ENCODE results near the gene ALPK3.
"Not testable (repeated sequence)": the region's sequence is repeated elsewhere in the genome, so short reads cannot be mapped to it uniquely, and the experiment has no call there.

Gene ALPK3

DNA sequence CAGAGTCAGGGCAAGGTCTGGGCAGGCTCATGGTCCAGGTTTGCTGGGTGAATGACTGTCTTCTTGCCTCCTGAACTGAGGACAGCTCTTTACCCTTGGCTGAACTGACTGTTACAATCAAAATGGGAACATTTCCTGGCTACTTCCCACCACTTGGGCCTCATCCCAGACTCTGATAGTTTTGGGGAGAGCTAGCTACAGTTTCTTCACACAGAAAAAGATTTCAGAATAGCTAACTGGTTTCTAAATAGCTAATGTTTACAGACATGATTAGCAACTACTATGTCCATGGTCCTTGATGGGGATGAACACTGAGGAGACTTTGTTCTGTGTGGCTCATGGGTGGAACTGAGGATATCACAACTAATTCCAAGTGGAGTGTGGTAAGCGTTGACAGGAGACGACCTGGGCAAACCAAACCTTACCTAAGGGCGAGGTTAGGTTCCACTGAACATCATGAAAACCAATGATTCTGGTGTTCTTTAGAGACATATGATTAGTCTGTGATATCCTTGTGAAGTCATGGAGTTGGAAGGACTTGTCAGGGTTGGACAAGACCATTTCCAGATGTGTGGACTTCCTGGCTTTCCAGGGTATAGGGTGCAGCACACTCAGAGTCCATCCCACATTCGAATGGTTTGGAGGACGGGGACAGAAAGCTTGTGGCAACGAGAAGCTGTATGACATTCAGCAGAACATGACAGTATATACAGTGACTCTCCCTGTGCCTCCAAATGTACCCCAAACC lies 7.3 kb downstream of the ALPK3 start:
- no peak for DNase-seq (ENCODE audit: low read depth)

DNA sequence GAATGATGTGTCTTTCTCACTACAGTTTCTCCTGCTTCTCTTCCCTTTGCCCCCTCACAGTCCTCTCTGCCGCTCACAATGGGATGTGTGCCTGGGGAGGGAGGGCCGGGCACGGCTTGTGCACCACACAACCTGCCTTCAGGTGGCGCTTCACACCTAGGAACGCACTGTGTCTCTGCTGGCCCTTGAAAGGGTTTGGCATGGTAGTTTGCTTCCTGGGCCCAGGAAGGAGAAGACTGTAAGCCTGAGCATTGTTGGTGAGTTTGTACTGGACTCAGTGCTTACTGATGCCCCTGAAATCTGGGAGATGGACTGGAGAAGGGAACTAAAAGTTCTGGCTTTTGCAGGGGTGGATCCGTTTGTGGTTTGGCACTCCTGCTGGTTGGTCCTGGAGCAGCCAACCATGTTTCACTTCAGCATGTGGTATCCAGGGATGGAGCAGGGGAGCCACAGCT lies 9.2 kb downstream of the ALPK3 start:
- DNase-seq (ENCODE audit: low read depth): no peak

DNA sequence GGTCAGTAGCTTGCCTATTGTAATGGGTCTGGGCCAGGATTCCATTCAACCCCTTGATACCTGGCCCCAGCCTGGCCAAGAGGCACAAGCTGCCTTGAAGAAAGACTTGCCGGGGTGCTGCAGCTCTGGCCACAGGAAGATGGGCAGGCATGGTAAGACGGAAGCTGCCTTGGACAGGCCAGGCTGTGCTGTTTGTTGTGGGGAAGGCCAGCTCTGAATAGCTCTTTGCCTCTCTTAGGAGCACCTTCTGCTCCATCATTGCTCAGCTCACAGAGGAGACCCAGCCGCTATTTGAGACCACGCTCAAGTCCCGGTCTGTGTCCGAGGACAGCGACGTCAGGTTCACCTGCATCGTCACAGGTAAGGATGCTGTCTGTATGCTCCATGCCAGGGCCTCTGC lies 10.1 kb downstream of the ALPK3 start:
- no peak for DNase-seq (ENCODE audit: low read depth)

DNA sequence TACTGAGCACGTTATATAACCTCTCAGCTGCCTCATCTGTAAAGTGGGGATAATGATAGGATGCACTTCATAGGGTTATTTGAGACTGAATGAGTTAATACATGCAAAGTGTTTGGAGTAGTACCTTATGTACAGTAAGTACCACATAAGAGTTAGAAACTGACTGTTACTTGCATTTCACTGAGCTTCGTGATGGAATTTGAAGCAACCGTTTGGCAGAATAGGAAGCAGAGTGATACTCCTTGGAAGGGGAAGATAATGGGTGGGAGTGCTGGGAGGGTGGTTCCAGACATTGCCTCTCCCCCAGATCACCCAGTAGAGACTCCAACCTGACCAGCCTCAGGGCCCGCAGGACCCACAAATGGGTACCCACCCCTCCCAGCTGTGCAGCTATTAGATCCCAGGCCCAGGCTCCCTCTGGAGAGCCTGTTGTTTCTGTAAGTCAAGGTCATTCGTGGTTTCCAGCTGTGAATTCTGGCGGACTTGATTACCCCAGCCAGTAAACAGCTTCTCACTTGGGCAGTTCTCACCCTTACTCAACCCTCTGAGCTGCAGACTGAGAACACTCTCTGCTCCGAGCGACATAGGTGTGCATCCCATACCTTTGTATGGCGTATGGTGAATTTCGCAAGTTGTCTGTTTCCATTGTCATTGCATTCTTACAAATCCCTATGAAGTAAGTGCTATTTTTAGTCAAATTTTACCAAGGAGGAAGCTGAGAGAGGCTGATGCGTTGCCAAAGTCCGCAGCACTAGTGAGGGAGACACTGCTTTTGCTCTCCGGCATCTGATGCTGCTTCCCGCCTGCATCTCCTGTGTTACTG lies 11.1 kb downstream of the ALPK3 start:
- no peak for DNase-seq (ENCODE audit: low read depth)

DNA sequence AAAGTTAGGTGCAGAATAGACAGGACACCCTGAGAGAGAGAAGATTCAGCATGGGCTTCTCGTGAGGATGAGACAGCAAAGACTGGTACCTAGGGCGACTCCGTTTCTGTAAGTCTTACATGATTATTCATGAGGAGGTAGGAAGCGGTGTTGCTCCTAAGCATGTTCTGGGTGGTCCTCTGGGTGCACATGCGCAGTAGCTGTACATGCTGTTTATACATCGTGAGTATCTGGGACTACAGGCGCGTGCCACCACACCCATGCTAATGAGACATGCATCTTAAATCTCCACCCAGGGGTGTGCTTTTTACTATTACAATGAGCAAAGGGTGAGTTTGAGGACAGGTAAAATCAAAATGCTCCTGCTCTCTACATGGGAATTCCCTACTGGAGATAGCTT lies 12.3 kb downstream of the ALPK3 start:
- no peak for DNase-seq (ENCODE audit: low read depth)

DNA sequence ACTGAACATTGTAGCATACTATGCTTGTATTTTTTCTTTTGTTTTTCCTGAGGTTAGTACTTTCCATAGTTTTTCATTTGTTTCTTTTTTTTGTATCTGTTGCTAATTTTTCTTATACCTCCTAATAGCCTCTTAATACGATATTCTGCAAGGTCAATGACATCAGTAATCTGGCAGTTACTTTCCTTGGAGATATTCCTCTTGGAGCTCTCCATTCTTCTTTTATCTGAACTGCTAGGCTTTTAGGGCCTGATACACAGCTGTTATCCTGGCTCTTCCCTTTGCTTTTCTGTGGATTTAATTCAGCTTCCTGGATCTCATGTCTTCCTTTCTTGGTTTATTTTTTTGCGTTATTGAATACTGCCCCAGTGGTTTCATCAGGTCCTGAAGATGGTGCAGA lies 12.9 kb downstream of the ALPK3 start:
- DNase-seq (ENCODE audit: low read depth): no peak

DNA sequence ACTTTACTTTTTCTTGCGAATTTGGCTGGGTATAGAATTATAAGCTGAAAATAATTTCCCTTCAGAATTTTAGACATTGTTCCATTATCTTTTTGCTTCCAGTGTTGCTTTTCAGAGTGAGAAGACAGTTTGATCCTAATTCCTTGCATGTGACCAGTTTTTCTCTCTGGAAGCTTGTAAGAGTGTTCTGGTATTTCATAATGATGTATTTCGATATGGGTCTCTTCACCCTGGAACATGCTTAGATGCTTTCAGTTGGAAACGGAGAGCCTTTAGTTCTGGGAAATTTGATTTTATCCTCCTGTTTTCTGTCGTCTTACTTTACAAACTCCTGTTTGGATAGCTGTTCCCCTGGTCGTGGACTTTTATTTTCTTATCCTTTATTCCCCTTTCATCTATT lies 13.9 kb downstream of the ALPK3 start:
- DNase-seq (ENCODE audit: low read depth): no peak

DNA sequence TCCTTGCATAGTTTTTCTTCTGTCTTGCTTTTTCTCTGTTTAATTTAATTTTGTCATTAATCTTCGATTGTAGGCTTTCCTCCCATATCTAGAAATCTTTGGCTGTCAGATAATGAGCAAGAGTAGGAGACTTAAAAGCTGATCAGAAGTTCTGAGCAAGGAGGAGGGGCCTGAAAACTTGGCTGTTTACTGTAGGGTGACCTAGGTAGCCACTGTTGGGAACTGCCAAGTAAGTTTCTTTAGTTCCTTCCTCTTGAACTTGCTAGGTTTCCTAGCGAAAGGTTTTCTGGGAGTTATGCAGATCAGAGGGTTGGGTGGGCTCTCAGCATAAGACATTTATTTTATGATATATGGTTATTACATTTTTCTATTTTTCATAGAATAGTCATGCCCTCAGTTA lies 14.5 kb downstream of the ALPK3 start:
- DNase-seq (ENCODE audit: low read depth): no peak

DNA sequence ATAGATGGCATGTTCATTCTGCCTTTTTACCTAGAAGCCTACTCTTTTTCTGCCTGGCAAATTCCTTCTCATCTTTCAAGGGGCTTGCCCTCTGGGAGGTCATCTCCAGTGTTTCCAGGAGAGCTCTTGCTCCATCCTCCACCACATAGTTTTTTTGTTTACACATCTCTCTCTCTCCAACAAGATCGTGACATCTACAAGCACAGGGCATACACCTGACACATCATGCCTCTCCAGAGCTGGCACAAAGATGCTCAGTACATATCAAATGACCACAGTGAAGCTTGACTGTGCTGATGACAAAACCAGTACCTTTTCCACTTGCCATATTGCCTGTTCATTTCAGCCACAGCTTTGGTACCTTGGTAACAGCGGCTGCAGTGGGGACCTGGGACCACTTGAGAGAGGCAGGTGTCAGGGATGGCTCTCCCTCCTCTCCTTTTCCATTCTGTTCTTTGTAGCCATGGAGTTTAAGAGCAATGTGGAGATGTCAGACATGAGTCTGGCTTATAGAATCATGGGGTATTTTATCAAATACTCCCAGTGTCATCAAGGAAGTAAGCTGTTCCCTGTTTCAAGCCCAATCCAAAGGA lies 15.4 kb downstream of the ALPK3 start:
- no peak for DNase-seq (ENCODE audit: low read depth)

DNA sequence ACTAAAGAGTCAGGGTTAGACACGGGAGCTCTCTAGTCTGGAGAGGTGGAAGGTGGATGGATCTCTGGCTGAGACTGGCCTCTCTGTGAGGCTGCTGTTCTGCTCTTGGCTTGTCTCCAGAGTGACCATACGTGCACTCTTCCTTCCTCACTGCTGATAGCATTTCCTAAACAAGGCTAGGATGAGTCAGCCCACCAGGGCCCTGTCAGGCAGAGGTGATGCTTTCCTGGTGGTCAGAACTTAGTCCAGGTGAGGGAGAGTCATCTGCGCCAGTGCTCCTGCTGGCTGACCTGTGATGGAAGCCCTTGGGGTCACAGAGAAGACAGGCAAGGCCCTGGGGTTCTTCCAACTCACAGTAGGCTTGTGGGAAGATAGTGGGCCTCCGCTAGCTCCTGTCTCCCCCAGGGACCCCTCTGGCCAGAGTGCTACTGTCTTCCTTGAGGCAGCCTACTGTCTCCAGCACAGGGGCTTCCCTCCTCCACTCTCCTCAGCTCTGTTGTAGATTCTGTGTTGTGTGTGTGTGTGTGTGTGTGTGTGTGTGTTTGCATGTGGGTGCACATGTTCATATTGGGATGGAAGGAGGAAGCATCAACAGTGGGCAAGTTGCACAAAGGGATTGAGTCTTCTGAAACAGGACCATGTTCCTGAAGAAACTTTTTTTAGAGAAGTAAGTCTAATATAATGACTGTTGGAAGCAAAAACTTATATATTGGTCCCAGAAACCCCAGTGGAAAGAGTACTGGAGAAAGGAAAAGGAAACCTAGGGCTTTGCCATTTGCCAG lies 16.5 kb downstream of the ALPK3 start:
- DNase-seq (ENCODE audit: low read depth): no peak

DNA sequence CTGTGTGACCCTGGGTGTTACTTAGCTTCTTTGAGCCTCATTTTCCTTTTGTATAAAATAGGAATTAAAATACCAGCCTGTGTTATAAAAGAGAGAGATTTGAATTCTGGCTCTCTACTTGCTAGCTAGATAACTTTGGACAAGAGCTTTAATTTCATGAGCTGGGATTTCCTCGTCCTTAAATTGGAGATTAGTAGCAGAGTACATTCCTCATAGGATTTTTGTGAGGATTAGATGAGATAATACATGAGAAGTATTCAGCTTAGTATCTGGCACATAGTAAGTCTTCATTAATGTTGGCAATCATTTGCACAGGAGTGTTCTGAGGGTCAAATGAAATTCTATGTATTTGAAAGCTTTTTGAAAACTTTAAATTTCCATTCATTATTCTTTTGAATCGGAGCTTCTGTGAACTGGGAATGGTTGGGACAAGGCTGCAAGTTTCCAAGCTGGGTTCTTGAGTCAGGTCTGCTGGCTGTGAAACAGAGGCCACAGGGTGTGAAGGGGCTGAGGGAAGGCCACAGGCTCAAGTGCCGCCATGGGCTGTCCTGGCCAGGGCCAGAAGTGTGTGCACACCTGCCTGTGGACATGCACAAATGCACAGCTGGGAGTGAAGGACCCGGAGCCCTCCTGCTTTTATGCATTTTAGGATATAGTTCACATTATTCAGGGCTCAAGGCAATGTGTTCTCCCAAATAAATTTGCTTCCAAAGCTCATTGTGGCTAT lies 17.2 kb downstream of the ALPK3 start:
- no peak for DNase-seq (ENCODE audit: low read depth)

DNA sequence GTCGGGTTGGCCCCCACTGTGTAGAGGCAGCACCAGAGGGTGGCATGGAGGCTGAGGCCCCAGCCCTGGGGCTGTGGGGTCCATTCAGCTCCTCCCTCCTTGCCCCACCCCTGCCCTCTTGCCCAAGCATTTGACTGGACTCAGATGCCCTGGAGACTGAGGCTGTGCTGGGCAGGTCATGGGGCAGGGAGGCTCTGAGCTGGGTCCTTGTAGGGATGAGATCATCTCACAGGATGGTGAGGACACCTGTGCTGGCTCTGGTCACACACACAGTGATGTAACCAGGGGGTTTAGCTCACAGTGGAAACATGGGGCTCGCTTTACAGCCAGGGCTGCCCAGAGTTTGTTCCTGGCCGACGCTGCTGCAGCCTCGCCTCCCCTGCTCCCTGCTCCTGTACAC lies 17.8 kb downstream of the ALPK3 start:
- no peak for DNase-seq (ENCODE audit: low read depth)

DNA sequence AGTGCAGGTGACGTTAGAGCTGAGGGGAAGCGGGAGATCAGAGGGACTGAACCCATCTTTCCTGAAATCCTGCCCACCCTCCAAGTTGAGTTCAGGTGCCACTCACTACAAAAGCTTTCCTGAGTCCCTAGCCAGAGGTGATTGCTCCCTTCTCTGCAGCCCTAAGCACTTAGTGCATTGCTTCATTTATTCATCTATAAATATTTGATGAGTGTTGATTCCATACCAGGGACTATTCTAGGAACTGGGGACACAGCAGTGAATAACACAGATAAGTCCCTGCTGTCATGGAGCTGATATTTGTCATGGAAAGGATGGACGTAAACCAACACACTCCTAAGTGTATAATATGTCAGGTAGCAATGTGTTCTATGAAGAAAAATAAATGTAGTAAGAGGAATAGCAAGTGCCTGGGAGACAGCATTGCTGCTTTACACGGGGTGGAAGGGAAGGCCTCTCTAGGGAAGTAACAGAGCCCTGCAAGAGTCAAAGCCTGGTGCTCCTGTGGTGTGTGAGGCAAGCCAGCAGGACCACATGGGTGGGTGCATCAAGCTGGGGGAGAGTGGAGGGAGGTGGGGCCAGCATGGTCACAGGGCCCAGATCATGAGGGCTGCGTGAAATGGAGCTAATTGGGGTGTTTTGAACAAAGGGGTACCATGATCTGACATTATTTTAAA lies 18.6 kb downstream of the ALPK3 start:
- DNase-seq (ENCODE audit: low read depth): no peak

DNA sequence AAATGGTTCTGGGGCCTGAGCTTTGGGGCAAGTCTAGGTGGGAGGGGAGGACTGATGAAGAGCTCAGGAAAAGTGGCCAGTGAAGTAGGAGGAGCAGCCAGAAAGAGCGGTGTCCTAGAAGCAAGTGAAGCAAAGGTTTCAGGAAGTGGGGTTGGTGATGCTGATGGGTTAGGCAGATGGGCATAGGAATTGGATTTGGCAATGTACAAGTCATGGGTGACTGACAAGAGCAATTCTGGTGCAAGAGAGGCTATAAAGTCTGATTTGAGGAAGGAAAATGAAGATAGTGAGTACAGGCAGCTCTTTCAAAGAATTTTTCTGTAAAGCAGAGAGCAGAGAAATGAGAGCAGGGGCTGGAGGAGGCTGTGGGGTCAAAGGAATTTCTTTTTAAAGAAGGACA lies 19.7 kb downstream of the ALPK3 start:
- DNase-seq (ENCODE audit: low read depth): no peak

DNA sequence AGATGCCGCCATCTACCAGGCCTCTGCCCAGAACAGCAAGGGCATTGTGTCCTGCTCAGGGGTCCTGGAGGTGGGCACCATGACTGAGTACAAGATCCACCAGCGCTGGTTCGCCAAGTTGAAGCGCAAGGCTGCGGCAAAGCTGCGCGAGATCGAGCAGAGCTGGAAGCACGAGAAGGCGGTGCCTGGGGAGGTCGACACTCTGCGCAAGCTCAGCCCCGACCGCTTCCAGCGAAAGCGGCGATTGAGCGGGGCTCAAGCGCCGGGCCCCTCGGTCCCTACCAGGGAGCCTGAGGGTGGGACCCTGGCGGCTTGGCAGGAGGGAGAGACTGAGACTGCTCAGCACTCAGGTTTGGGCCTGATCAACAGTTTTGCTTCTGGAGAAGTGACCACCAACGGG lies 22.6 kb downstream of the ALPK3 start:
- no peak for DNase-seq (ENCODE audit: low read depth)

DNA sequence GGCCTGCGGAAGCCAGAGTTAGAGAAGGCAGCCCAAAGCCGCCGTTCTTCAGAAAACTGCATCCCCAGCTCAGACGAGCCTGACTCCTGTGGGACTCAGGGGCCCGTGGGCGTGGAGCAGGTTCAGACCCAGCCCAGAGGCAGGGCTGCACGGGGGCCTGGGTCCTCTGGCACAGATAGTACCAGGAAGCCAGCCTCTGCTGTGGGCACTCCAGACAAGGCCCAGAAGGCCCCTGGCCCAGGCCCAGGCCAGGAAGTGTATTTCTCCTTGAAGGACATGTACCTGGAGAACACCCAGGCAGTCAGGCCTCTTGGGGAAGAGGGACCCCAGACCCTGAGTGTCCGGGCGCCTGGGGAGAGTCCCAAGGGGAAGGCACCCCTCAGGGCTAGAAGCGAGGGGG lies 23.1 kb downstream of the ALPK3 start:
- DNase-seq (ENCODE audit: low read depth): no peak

DNA sequence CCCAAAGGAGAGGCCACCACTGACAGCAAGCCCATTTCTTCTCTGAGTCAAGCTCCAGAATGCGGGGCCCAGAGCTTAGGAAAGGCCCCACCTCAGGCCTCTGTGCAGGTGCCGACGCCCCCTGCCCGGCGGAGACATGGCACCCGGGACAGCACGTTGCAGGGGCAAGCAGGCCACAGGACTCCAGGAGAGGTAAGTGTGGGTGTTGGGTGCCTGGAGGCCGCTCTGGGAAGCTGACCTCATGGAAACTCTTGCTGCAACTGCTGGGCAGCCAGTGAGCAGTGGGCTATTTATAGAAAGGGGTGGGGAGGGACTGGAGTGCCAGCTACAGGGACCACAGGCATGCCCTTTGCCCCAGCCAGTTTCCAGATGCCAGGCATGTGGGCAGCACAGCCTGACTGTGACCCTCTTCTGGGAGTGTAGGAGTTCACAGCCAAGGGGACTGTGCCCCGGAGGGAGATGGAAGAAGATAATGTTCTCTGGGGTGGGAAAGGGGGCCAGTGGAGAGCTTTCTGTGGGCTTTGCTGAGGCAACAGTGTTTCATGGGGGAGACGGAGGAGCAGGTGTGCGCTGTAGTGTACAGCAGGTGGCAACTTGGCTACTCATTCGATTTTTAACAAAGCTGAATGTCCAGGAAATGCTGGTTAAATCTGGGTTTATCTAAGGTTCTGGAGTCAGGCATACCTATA lies 23.7 kb downstream of the ALPK3 start:
- no peak for DNase-seq (ENCODE audit: low read depth)

DNA sequence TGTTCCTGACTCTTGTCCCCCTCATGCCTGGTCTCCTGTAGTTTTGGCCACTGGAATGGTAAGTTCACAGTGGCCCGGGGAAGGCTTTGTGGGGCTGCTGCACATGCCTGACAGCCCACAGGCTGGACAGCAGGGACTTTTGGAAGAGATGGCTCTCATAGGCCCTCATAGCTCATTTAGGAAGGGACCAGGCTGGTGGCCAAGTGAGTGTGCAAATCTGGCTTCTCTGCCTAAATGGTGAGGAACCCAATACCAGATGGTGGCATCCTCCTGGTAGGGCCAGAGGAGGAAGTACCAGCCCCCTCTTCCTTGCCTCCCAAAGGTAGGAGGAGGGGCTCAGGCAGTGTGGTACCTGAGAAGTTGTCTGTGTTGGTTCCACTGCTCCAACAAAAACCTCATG lies 25.6 kb downstream of the ALPK3 start:
- no peak for DNase-seq (ENCODE audit: low read depth)

DNA sequence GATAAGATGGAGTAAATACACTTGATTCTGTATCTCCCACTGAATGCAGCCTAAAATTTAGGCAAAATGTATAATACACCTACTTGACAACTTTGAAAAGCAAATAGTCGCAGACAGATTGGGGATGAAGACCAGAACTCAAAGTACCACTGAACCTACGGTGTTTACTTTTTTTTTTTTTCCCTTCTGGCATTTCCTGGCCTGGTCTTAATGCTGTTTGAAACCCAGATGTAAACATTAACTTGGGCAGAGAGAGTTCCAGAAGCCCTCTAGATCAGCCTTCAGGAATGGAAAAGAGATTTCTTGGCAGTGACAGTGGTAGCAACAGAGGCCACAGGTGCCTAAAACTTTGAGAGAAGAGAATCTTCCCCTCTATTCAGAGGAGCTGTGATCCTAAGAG lies 27.8 kb downstream of the ALPK3 start:
- DNase-seq (ENCODE audit: low read depth): no peak

DNA sequence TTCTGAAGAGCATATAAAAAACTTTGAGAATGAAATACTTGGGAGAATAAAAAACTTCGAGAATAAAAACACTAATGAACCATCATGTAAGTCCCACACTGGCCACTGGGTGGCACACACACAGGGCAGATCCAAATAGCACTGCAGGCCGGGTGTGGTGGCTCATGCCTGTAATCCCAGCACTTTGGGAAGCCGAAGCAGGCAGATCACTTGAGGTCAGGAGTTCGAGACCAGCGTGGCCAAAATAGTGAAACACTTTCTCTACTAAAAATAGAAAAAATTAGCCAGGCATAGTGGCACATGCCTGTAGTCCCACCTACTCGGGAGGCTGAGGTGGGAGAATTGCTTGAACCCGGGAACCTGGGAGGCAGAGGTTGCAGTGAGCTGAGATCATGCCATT lies 28.5 kb downstream of the ALPK3 start:
- not testable (repeated sequence) for DNase-seq (ENCODE audit: low read depth)

All from T follicular helper cell (primary cell).